ENCODE results near the gene FOXL2NB.
A peak's percentile ranks its signal among the peaks of the same experiment; 100 is the strongest.

The FOXL2NB gene

DNA sequence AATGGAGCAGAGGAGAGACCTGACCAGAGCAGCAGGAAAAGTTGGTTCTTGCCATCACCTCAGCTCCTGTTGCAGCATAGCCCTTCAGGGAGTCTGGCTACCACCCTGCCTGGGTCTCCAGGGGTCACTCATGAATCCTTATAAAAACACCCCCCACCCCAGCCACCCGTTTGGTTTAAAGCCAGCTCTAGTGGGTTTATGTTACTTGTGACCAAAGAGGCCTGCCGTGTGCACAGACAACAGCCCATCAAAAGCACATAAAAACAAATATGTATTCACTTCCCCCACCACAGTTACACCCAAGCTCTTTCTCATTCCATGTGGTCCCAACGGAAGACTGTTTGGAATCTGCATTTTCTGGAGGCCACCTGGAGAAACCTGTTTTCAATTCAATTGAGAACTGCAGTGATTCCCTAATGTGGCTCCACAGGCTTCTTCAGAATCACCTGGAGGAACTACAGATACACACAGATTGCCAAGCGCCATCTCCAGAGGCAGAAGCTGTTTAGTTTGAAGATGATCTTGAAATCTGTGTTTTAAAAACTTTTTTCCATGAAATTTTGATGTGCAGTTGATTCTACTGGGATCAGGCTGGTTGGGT is 13.8 kb upstream of the FOXL2NB start:
- no peak for DNase-seq (ENCODE audit: low read depth)

DNA sequence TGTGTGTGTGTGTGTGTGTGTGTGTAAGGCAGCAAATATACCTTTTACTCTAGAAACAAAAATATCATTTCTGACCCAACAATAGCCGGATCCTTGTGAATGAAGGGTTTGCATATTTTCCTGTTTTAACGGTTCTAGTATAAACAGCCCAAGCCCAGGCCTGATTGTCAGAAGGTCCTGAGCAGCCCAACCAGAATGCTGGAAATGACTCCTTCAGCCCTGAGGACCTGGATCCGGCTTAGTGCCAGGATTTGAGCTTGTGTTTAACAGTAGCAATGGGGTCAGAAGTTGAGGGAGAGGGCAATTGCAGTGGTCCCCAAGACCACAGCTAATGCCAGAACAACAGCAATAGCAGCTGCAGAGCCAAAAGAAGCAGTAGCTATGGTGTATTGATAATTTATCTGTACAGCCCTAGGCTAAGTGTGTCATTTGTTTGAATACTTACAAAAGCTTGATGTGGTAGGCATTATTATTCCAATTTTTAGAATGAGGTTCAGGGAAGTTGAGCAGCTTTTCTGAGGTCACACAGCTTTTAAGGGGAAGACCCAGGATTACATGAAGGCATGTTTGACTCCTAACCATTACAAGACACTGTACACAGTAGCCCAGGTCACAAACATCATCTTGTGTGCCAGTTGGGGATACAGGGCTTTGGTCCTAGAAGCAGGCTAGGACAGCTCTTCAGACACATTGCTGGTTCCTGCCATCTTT is 12.9 kb upstream of the FOXL2NB start:
- DNase-seq (ENCODE audit: low read depth), result no peak

DNA sequence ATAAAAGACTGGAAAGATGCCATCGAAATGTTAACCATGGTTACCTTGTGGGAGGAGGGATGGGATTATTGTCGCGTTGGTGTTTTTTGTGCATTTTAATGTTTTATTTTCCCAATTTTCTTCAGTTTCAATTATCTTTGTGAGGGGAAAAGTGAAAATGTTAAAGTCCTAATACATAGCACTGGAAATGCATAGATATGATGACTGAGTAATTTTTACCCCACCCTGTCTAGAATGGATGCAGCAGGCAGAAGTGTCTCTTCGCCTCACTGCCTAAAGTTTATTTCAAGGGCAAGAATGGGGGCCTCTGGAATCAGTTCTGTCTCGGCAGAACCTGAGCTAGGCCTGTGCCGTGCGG is 11.5 kb upstream of the FOXL2NB start:
- DNase-seq (ENCODE audit: low read depth), result no peak

DNA sequence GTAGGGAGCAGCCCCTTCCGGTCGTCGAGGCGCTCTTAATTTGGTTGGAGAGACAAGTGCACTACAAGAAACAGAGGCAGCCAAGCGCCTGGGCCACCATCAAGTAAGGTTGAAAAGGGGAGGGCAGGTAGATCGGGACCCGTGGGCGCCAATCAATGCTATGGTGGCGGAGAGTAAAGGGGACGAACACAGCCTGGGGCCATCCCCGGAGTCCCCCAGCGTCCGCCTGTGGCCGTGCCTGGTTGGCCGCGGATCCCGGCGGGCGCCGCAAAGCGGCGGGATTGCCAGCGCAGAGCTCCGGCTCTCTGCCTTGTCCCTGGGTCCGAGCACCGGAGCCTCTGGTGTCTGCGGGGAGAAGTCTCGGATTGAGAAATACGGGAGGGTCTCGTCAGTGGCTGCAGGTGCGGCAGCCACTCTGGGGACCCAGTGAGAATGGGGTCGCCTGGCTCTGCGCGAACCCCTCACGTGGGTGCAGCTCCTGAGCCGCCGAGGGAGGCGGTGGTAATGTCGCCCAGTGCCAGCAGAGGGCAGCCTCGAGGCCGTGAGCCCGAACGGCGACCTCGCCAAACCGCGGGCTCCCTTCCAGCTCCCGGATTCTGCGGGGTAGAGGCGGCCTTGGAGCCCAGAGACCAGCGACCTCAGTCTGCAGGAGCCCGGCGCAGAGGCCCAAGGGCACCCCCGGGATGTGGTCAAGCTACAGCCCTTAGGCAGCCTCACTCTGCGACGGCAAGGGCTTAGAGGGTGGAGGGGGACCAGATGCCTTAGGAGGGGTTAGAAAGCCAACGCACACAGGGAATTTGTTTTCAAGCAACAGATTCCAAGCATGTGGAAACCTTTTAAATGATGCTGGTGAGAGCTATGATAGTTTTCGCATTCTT is 10.9 kb upstream of the FOXL2NB start:
- DNase-seq (ENCODE audit: low read depth), result peak; percentile 45

DNA sequence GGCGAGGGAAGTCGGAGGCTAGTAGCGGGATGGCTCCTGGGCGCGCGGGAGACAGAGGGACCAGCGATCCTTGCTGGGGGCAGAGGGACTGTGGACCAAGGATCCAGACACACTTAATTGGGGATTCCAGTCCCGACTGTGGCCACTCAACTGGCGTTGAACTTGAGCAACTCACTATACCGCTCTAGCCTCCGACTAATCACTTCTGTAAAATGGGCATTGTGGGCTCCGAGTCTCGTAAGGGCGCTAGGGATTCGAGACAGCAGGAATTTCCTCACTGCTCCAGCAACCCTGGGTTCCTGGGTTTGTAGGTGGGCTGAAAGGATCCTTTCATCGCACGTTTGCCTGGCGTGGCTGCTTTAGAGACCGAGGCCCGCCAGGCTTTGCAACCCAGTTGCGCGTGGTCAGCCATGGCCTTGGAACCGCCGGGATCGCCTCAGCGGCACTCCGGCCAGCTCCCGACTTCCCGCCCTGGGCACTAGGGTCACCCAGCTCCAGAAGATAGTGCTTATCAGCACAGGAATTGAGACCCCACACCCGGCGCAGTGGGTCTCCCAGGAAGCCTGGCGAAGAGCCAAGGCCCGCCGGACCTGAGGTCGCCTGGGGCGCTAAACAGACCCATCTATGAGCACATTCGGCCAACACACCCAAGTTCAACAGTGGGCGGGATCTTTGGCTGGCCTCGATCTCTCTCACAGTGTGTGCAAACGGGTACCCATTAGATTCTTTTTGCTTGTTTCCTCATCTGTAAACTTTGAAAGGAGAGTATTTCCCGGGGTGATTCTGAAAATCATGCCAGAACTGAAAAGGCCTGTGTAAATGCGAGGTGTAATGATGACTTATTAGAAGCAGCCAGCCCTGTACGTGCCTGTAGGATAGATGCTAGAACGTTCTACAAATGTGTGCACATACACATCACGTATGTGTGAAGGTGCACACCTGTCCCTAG is 10.0 kb upstream of the FOXL2NB start:
- DNase-seq (ENCODE audit: low read depth), result no peak

DNA sequence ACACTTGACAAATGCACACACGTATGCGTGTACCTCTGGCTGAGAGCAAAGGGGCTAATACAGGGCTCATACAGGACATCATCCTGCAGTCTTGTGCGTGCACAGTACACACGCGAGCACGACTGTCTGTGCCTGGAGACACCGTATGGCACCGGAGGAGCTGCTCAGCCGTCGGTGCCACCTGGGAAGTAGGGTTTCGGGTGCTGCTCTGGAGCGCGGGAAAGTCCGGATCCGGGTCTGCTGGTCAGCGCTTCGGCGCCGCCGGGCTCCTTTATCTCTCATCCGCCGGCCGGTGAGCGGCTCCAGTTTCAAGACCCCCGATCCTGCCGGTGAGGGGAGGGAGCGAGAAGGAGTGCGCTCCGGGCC is 9.3 kb upstream of the FOXL2NB start:
- DNase-seq (ENCODE audit: low read depth), result no peak

DNA sequence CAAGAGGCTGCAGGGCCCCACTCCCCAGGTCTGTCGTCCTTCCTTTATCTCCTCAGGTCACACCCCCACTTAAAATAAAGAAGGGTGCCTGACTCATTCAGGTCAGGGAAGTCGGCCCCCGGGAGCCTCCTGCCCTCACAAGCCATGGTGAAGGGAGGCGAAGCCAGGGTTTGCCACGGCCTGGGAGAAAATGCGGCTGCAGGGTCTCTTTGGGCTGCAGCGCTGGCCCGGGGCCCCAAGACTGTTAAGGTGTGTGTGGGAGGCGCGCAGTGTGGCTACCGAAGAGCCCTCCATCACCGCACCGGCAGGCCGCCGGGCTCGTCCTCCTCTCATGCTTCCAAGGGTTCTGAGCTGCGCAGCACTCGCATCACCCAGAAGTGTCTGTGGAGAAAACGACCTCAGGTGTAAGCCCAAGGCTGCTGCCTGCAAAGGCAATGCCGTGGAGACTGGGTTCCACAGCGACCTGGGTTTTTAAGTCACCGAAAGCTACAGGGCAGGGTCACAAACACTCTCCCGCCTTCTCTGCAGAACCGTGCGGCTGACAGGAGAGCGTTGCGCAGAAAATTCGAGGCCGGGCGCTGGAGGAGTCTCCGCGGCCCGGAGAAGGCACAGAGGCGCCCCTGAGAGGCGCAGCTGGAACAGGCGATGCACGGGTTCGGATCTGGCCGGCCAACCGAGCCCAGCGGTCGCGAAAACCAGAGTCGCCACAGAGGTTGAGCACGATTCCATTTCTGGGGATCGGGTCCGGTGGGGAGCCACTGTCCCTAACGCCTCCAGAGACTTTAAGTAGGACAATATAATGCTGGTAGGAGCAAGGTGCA is 8.8 kb upstream of the FOXL2NB start:
- no peak for DNase-seq (ENCODE audit: low read depth)

DNA sequence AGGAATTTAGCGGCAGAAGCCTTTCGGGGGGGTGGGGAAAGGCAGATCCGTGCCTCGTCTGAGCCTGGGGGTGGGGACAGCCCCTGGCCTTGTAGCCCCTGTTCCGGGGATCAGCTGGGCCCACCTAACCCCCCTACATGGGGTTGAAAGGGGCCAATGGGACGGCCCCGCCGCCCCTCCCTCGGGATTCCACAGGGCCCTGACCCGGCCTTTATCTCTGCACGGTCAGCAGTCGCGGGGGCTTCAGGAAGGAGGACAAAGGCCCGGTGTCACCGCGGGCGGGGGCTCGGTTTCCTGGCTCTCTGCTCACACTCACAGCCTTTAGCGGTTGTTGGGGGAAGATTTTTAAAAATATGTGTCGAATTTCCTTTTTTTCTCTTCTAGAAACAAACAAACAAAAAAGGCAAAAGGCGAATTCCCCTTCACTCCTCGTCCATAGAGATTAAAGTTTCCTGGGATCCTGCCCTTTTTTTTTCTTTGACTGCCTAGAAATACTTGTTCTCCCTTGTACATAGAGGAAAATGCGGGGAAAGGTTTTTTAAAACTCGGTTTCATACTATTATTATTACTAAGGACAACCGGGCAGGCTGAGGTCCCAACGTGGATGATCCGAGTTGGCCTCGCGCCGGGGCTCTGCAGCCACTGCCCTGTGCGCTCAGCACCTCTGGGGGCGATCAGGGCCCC is 8.0 kb upstream of the FOXL2NB start:
- no peak for DNase-seq (ENCODE audit: low read depth)

DNA sequence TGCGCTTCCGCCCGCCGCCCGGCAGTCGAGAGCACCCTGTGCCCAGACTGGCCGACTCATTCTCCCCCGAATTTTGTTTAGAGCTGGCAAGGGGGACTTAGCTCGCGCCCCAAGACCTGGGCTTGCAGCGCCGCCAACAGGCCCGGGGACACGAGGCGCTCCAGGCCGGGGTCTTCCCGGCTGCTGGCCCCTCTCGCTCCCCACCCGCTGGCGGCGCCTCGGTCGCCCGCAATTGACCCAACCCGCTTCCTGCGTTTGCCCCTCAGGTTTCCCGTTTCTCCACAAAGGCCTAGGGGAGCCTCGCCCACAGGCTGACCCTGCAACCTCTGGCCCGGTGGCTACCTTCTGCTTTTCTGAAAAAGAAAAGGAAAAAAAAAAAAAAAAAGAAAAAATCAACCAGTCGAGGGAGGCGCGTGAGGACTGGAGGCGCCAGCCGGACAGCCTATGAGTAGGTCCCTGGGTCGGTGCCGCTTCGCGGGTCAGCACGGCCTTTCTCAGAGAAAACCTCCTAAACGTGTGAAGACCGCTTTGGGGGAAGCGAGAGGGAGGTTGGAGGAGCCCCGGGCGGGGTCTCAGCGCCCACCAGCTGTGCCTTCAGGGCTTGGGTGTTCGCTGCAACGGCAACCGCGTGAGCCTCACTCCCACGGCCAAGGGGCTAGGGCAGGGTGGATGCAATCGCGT is 7.3 kb upstream of the FOXL2NB start:
- no peak for DNase-seq (ENCODE audit: low read depth)

DNA sequence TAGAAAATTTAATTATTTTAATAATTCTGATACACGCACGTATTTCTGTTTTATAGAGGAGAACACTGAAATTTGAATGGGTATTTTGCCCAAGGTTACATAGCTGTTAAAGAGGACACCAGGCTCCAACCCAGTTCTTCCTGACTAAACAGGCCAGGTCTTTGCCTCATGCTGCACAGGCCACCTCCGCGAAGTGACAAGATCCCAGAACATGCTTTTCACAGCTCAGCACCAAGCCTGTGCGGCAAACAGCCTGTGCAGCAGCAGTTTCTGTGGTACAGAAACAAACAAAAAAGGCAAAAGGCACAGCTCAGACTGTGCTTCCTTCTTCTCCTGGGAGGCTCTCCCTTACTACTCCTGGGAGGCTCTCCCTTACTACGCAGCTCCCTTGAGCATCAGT is 6.6 kb upstream of the FOXL2NB start:
- DNase-seq (ENCODE audit: low read depth), result no peak

DNA sequence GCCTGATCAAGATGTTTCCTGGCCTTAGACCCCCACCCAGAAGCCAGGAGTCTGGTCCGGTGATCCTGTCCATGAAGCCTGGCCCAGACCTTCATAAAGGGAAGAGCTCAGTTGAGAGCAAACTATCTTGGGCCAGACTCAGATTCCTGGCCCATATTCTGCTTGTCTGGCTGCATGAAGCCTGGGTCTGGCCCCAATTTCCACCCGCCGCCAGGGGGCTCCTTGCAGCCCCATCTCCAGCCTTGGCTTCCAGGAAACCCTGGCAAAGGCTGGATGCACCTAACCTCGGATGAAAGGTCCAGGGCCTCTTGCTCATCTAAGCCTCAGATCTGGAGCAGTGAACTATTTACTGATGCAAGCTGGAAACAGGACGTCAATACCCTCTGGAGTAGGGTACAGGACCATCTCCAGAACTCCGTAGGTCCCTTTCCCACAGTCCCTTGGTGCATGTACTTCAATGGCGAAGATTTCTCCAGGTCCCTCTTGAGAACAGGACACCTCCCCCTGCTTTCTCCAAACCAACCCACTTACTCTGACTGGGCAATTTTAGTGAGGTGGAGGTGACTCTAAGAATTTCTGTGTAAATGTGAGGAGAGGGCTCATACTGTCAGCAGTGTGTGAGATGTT is 5.6 kb upstream of the FOXL2NB start:
- no peak for DNase-seq (ENCODE audit: low read depth)

DNA sequence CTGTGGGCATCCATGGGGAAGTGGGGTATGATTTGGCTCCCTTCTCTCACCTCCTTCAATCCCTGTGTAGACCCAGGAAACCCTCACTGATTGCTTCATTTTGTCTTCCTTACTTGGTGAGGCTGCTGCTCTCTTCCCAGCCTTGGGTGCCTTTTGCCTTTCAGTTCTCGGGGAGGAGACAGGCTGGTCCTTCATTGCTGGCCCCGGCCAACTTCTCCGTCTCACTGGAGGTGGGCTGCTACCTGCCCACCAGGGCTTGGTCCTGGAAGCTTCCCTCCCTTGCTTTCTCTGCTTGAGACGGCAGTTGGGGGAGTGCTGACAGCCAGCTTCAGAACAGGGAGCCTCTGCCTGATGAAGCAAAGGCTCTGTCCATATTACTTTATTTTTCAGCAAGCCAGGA is 4.7 kb upstream of the FOXL2NB start:
- no peak for DNase-seq (ENCODE audit: low read depth)

DNA sequence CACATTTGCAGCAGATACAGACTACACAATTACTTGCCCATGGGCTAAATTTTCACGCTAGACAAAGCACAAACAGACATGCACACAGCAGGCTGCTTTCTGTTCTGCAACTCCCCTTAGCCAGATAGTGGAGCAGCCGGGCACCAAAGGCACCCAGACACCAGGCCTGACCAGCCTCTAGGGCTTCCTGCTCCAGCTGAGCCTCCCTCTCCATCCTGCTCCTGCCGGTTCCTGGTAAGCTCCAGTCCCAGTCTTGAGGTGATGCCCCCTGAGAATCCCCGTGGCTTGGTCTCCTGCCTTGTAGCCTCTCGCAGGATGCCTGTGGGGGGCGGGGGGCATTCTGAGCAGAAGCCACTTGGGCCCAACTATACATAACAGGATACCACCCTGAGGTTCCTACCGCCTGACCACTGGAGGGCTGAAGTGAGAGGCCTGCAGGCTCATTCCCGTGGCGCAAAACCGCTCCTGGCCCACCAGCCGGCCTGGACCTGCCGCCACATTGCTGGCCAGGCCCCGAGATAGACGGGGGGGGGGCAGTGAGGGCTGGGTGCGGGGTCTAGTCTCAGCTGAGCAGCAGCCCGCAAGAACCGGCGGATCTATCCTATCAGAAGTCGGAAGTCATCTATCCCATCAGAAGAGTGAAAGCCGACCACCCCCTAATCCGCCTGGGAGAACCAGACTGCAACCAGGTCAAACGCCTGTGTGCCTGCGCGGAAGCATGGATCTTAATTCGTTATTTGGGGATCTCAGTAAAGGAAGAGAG is 4.0 kb upstream of the FOXL2NB start:
- DNase-seq (ENCODE audit: low read depth), result no peak

DNA sequence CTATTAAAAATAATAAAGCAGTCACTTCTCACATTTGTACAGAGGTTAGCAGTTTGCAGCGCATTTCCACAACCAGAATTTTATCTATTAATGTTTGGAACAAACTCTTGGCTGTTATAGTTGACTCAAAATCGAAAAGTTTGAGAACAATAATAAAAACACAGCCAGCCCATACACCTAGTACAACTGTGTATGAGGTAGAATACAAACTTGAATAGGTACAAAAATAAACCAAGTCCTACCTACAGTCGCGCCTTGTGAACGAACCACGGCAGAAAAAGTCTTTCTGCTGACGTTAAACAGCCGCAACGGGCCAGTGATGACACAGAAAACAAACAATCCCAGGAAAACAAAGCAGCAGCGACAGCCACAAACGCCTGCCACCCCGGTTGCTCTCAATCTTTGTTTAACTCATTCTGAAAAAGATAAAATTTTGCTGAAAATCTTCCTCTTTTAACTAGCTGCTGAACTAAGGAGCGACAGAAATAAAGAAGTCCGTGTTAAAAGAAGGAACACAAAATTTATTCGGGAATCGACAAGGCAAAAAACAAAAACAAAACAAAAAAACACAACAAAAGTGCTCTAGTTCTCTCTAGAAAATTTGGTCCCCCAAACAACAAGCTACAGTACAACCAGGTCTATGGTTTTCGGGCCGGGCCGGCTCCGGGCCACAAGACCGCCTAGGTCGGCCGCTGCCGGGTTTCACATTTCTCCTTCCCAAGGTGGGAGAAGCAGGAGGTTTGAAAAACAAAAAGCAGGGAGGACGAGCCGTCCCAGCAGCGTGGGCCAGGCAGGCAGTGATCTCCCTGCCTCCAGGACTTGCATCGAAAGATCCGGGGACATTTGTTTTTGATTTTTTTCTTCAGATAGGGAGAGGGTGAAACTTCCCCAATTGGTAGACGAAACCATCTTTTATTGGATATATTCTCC is 3.0 kb upstream of the FOXL2NB start:
- DNase-seq (ENCODE audit: low read depth), result no peak

DNA sequence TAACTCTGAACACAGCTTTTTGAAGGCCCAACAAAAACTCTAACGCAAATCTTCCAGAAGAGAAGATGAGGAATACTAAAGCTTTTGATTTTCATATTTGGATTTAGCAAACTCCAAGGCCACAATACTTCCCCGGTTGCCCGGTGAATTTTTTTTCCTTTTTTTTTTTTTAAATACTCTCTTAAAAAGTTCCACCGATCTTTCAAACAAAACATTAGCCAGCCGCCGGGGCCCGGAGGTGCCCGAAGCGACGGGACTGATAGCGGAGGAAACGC is 2.4 kb upstream of the FOXL2NB start:
- DNase-seq (ENCODE audit: low read depth), result no peak

DNA sequence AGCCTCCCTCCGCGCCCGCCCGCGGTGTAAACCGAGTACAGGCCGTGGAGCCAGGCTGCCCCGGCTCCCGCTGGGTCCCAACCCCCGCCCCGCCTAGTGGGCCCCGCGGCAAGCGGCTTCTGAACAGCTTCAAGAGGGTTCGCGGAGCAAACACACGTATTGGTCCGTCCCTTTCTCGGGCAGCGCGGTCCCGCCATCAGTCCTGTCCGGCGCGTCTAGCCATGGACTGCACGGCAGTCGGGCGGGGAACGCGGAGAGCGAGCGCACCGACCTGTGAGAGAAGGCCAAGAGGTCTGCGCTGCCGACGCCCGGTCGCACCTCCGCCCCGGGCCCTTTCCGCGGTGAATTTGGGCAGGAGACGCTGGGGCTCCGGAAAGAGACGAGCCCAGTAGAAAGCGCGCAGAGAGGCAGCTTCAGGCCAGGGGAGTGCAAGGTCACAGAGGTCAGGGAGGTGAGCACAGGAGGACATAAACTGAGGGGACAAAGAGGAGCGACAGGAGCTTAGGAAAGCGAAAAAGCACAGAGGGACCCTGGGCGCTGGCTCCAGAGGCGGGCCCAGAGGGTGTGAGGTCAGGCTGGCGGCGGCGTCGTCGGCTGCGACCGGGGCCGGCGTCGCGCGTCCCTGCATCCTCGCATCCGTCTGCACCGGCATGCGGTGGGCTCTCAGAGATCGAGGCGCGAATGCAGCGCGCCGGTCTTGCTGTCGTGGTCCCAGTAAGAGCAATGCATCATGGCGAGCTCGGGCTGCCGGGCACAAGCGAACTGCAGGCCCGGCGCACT is 1.9 kb upstream of the FOXL2NB start:
- DNase-seq (ENCODE audit: low read depth), result no peak
